Testis (tissue), 3 donors: ENCODE results near the gene EIPR1. TPM values are rescaled to one million over a fixed set of nuclear protein-coding genes. Genes with fewer than 3 reads are reported as not detected.

Source experiments
- DNase-seq: peaks from one replicate; pipeline ENCODE4 v3.0.0-alpha.2; 2019
- H3K27ac ChIP-seq, 2 donors: fragments of 200-600 bp; sonication (generic); one replicate each; pipeline ENCODE4 v1.5.1; 2019
- H3K27me3 ChIP-seq: fragments of 200-600 bp; sonication (generic); one replicate; pipeline ENCODE4 v1.5.1; 2019
- H3K36me3 ChIP-seq: fragments of 200-600 bp; sonication (generic); one replicate; pipeline ENCODE4 v1.5.1; 2017; ENCODE audit warnings: low read depth; ENCODE audit errors: missing control alignments
- H3K4me1 ChIP-seq: fragments of 200-600 bp; sonication (generic); one replicate; pipeline ENCODE4 v1.5.1; 2019
- H3K4me3 ChIP-seq, 2 donors: fragments of 200-600 bp; sonication (generic); one replicate each; pipeline ENCODE4 v1.5.1; 2017 to 2019
- H3K9me3 ChIP-seq: fragments of 200-600 bp; sonication (generic); one replicate; pipeline ENCODE4 v1.5.1; 2017
- POLR2A ChIP-seq: fragments of 450-650 bp; IDR thresholded peaks from one replicate; pipeline ENCODE4 v1.6.1; 2017; ENCODE audit warnings: antibody characterized with exemption, mild to moderate bottlenecking, moderate library complexity
- WGBS, 2 donors: methylation state at CpG; one replicate each; pipeline ENCODE4 v1.1.5; 2018; 5-methylcytosine and 5-hydroxymethylcytosine counted together
- intact Hi-C: fragments of 100-400 bp; cut with DNase I; formaldehyde crosslinking; loops from one replicate; pipeline ENCODE4 v1.15.1; 2023; ENCODE audit warnings: low total_unique reads
- polyA plus RNA-seq: library from polyadenylated mRNA; stranded (reverse); fragments of 350-450 nt; fragmentation: Illumina TruSeq; extraction: RNeasy Lipid Tissue Mini Kit (QIAGEN cat#74804); gene quantifications from one replicate; pipeline ENCODE4 v1.2.3, GENCODE V29; 2014; ENCODE audit warnings: low read depth, low replicate concordance; ENCODE audit not compliant: insufficient read depth
- total RNA-seq, 2 donors: library from RNA; depleted of rRNA; stranded (reverse); fragments of >200 nt; gene quantifications; one replicate each; pipeline ENCODE4 v1.2.3, GENCODE V29; 2016
- TF ChIP-seq, protein P1 (sequence below), 3 experiments: fragments of 450-650 bp in 2 of 3; fragments of 200-600 bp in 1 of 3; sonication (generic) in 1 of 3; IDR thresholded peaks; one replicate each; pipeline ENCODE4 v1.5.1; 2016 to 2019; ENCODE audit warnings: antibody characterized with exemption in 3 of 3, mild to moderate bottlenecking in 2 of 3, moderate library complexity in 1 of 3

The EIPR1 gene
- total and polyA plus RNA-seq, 3 donors from 2014 or later: 31.5 to 40.2 (median 32.1) TPM

DNA sequence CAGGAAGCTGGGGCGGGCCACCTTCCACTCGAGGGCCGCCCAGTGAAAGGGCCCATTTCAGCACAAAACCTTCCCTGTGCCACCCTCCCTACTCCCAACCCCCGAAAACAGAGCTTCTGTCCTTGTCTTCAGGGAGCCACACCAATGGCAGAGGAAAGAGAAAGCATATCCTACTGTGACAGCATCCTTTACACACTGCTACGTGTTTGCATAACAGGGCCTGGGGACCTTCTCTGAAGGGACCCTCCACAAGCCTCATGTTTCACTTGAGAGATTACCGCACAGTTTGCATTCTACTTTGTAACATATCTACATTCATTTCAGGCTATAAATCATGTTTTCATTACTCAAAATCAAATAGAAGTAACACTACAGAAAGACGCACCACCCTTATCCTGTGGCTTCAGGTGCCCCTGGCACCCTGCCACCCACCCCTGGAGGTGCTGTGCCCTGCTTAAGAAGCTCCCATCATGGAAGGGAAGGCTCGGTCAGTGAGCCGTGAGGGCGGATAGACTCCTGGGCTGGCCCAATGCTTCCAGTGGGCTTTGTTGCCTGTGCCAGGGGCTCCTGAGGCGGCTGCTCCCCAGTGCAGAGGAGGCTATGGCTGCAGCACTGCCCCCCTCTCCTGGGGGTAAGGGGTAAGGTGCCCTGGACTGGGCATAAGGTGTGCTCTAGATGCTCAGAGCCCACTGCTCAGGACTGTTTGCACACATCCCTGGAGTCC lies 52.0 kb downstream of the EIPR1 start:
- Histone ChIP-seq H3K4me3 (no peak overlapping the region), H3K36me3 (no peaks in the 10 kb centered on the region), H3K27me3 (no peaks in the 10 kb centered on the region), H3K4me1 (no peaks in the 10 kb centered on the region), H3K9me3 (no peaks in the 10 kb centered on the region), H3K27ac (no peak overlapping the region)
- 89 to 94% methylated on average over 8 to 11 of the region's 11 CpGs for WGBS, 2 donors
- no peak for TF ChIP-seq POLR2A
- intact Hi-C loops: no loop called here
- no peak for DNase-seq

DNA sequence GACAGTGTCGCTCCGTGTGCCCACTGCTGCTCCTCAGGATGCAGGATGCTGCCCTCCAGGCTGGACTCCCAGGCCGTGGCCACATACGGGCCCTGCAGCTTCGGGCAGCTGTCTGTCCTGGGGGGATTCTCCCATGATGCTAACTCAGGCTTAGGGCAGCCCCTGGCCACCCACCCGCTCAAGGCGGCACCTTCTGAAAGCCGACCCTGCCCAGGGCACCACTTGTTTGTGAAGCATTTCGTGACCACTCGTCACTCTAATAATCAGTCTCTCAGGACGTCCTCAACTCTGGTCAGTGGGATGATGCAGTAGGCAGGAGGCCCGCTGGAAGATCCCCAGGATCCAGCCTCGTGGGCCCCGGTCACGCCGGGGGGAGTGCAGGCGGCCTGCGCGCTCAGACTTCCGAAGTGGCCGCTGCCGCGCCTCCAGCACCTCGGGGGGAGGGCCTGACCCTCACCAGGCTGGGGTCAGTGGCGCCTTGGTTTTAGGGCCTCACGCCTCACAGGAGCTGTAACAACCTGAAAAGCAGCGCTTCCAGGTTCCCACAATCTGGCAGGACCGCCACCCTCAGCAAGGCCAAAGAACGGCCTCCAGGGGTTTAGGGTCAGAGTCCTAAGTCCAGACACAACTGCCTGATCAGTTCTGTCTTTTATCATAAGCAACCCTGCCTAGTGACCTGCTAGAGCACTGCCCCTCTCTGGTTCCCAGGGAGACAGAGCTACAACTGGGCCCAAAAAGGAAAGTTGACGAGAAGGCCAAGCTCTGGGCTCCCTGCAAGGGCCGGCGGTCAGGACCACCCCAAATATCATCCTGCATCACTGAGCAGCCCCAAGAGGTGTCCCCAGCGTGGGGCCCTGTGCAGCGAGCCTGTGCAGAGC lies 53.0 kb downstream of the EIPR1 start:
- Histone ChIP-seq H3K36me3 (no peaks in the 10 kb centered on the region), H3K27ac (no peak overlapping the region), H3K9me3 (no peaks in the 10 kb centered on the region), H3K4me1 (no peaks in the 10 kb centered on the region), H3K4me3 (no peak overlapping the region), H3K27me3 (no peaks in the 10 kb centered on the region)
- DNase-seq: no peak
- 98 to 100% methylated on average over 4 to 33 of the region's 34 CpGs for WGBS, 2 donors
- intact Hi-C loops: no loop called here
- no peak for TF ChIP-seq POLR2A
- TF ChIP-seq, protein P1, sequence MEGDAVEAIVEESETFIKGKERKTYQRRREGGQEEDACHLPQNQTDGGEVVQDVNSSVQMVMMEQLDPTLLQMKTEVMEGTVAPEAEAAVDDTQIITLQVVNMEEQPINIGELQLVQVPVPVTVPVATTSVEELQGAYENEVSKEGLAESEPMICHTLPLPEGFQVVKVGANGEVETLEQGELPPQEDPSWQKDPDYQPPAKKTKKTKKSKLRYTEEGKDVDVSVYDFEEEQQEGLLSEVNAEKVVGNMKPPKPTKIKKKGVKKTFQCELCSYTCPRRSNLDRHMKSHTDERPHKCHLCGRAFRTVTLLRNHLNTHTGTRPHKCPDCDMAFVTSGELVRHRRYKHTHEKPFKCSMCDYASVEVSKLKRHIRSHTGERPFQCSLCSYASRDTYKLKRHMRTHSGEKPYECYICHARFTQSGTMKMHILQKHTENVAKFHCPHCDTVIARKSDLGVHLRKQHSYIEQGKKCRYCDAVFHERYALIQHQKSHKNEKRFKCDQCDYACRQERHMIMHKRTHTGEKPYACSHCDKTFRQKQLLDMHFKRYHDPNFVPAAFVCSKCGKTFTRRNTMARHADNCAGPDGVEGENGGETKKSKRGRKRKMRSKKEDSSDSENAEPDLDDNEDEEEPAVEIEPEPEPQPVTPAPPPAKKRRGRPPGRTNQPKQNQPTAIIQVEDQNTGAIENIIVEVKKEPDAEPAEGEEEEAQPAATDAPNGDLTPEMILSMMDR (IDR thresholded peaks at IDR 0.05): no peak

DNA sequence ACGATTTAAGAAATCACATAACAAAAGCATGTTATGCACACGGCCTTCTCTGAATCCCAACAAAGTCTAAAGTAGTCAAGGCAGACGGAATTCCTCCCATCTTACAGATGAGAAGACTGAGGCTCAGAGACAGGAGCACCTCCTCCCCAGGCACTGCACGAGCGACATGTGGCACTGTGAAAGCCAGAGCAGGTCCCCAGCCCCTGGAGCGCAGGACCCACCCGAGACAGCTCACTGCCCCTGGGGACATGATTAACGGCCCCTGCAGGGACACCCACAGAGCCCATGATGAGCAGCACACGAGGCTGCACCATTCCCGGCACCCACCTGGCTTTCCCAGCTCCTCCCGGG lies 53.6 kb downstream of the EIPR1 start:
- no peak for TF ChIP-seq POLR2A
- TF ChIP-seq, protein P1 (IDR thresholded peaks at IDR 0.05): no peak
- H3K9me3 ChIP-seq: no peaks in the 10 kb centered on the region
- 85 to 94% methylated on average over 4 to 11 of the region's 11 CpGs for WGBS, 2 donors

DNA sequence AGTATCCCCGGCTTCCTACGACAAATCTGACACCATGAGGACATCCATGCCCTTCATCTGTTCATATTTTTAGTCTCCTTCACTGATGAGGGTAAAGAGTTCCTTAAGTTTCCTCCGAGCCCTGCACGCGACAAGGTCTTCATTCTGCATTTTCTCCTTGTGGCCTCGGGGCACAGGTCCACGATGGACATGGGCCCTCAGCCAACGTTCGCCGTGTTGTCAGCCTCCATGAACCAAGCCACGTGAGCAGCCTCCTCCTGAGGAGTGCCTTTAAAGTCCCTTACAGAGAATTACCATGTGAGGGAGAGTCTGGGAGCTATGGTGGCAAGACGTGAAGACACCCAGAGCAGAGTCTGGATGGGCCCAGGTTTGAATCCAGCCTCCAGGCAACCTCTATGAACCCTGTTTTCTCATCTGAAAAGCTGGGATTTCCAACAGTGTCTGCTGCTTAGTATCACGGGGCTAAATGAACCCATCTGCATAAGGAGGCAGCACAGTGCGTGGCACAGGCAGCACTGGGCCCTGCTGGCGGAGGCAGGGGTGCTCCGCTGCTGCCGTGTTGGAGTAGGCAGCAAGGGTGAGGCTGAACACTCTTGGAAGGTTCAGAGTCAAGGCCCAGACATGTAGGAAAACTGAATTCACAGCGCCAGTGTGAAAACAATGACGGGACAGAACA lies 54.1 kb downstream of the EIPR1 start:
- Histone ChIP-seq H3K27me3 (no peaks in the 10 kb centered on the region), H3K4me1 (no peaks in the 10 kb centered on the region), H3K27ac (no peak overlapping the region), H3K9me3 (no peaks in the 10 kb centered on the region), H3K36me3 (no peaks in the 10 kb centered on the region), H3K4me3 (no peak overlapping the region)
- 95 to 97% methylated on average over 18 to 19 of the region's 19 CpGs for WGBS, 2 donors
- intact Hi-C loops: no loop called here
- TF ChIP-seq, protein P1 (IDR thresholded peaks at IDR 0.05): no peak
- no peak for TF ChIP-seq POLR2A
- DNase-seq: no peak

More for the DNA sequence above, 53.6 kb downstream of the EIPR1 start:
- Histone ChIP-seq H3K36me3 (no peaks in the 10 kb centered on the region), H3K4me1 (no peaks in the 10 kb centered on the region), H3K4me3 (no peak overlapping the region), H3K27me3 (no peaks in the 10 kb centered on the region), H3K27ac (no peak overlapping the region)
- no peak for DNase-seq
- intact Hi-C loops: no loop called here

DNA sequence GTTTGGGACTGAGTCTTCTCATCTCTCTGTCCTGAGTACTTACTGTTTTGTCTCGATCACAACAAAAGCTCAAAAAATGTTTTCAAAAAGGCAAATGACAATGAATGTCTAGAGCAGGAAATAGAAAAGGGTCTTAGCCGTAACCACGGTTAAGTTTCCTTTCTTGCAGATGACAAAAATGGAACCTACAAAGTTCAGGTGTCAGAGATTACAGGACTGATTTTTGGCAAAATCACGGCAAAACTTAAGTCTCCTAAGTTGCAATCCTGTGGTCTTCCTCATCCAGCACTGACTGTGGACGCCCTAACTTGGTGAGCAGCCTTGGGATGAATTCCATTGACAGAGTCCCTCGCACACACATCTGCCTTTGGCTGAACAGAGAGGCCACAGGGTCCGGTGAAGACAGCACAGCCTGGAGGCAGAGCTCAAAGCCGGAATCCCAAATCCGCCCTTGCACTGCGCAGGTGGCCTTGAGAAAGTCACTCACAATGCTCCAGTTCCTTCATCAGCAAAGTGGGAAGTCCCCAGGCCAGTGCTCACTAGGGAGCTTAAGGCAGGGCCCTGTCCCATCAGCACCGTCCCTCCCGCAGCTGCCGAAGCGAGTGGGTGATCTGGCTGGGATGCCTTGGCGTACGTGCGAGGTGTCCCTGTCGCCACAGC lies 55.2 kb downstream of the EIPR1 start:
- Histone ChIP-seq H3K27ac (no peak overlapping the region), H3K4me3 (no peak overlapping the region), H3K27me3 (no peaks in the 10 kb centered on the region), H3K36me3 (no peaks in the 10 kb centered on the region), H3K4me1 (no peaks in the 10 kb centered on the region), H3K9me3 (no peaks in the 10 kb centered on the region)
- intact Hi-C loops: no loop called here
- TF ChIP-seq, protein P1 (IDR thresholded peaks at IDR 0.05): no peak
- TF ChIP-seq POLR2A: no peak
- DNase-seq: no peak
- 96% methylated on average over 18 of the region's 18 CpGs for WGBS, 2 donors
